OCI-LY7 (cell line): ENCODE measurements around the gene DTX1. TPM values are rescaled to one million over a fixed set of nuclear protein-coding genes. Genes with fewer than 3 reads are reported as not detected.

Experiments
- BruUV-seq: library from RNA; stranded (reverse); fragments of 400-500 nt; replicated peaks from 2 replicates; lab custom pipeline; 2021; lab: Mats Ljungman, UMichigan
- CTCF ChIA-PET: fragments of 300-600 bp; sonication (Branson Sonifier 250); formaldehyde crosslinking; loops from one replicate; lab custom pipeline; 2022; ENCODE audit warnings: antibody characterized with exemption; ENCODE audit not compliant: unreplicated experiment; lab: Charles Lee
- POLR2A ChIA-PET: fragments of 300-600 bp; sonication (Branson Sonifier 250); formaldehyde crosslinking; loops from one replicate; lab custom pipeline; 2022; ENCODE audit warnings: antibody characterized with exemption; lab: Charles Lee
- DNase-seq: peaks from one replicate; pipeline ENCODE4 v3.0.0-alpha.2; 2015; ENCODE audit warnings: low spot score
- H2AFZ ChIP-seq: fragments of 200-600 bp; sonication (generic), shearing (Covaris generic); 2 replicates; pipeline ENCODE4 v1.6.1; 2014; ENCODE audit warnings: mild to moderate bottlenecking, antibody characterized with exemption, low read length, moderate library complexity
- H3K27ac ChIP-seq: fragments of 200-600 bp; sonication (generic); 2 replicates; pipeline ENCODE4 v1.5.1; 2014; ENCODE audit warnings: mixed run types, low read depth, mild to moderate bottlenecking, moderate library complexity, low read length, inconsistent platforms; ENCODE audit not compliant: poor library complexity, severe bottlenecking
- H3K36me3 ChIP-seq: fragments of 200-600 bp; sonication (generic); 2 replicates; pipeline ENCODE4 v1.6.1; 2014; ENCODE audit warnings: mild to moderate bottlenecking, antibody characterized with exemption, low read length, moderate library complexity, mixed read lengths; ENCODE audit not compliant: insufficient read depth
- H3K4me1 ChIP-seq: fragments of 200-600 bp; sonication (generic); 2 replicates; pipeline ENCODE4 v1.5.1; 2014; ENCODE audit warnings: mild to moderate bottlenecking, low read length; ENCODE audit not compliant: insufficient read depth, poor library complexity, severe bottlenecking
- H3K4me2 ChIP-seq: fragments of 200-600 bp; sonication (generic); 2 replicates; pipeline ENCODE4 v1.6.1; 2014; ENCODE audit warnings: mild to moderate bottlenecking, low read length
- H3K4me3 ChIP-seq: fragments of 200-600 bp; sonication (generic); 2 replicates; pipeline ENCODE4 v1.5.1; 2014; ENCODE audit warnings: mild to moderate bottlenecking, low read depth, low read length; ENCODE audit not compliant: poor library complexity, severe bottlenecking
- H3K79me2 ChIP-seq: fragments of 200-600 bp; sonication (generic); 2 replicates; pipeline ENCODE4 v1.6.1; 2016; ENCODE audit warnings: low read depth, mild to moderate bottlenecking, low read length, moderate library complexity, mixed read lengths; ENCODE audit not compliant: insufficient read depth
- H3K9me2 ChIP-seq: fragments of 200-600 bp; sonication (generic); 2 replicates; pipeline ENCODE4 v1.6.1; 2016; ENCODE audit warnings: mild to moderate bottlenecking, low read length, mixed read lengths; ENCODE audit not compliant: insufficient read depth
- H3K9me3 ChIP-seq: fragments of 200-600 bp; sonication (generic); 2 replicates; pipeline ENCODE4 v1.6.1; 2014; ENCODE audit warnings: mild to moderate bottlenecking, mixed run types, low read length, mixed read lengths
- H4K20me1 ChIP-seq: fragments of 200-600 bp; sonication (generic); 2 replicates; pipeline ENCODE4 v1.6.1; 2014; ENCODE audit warnings: mild to moderate bottlenecking, antibody characterized with exemption, low read length, moderate library complexity, mixed read lengths; ENCODE audit not compliant: insufficient read depth
- EZH2phosphoT487 ChIP-seq: fragments of 200-600 bp; sonication (generic); IDR thresholded peaks from 2 replicates; pipeline ENCODE4 v1.6.1; 2018; ENCODE audit warnings: low read depth, borderline replicate concordance, mild to moderate bottlenecking, mixed run types, antibody characterized with exemption, low read length, moderate library complexity, mixed read lengths
- intact Hi-C: fragments of 100-400 bp; cut with micrococcal nuclease; formaldehyde crosslinking; loops from one replicate; pipeline ENCODE4 v1.10.0; 2022; ENCODE audit not compliant: unreplicated experiment
- total RNA-seq, 2 experiments: library from RNA; depleted of rRNA in 1 of 2; stranded (reverse); fragments of >200 nt in 1 of 2; shearing (Covaris generic) in 1 of 2; gene quantifications; 2 replicates each; pipeline ENCODE4 v1.2.3, GENCODE V29; 2014 to 2022
- TF ChIP-seq, protein P1 (sequence below): fragments of 200-600 bp; sonication (generic); conservative IDR thresholded peaks from 2 replicates; pipeline ENCODE4 v1.5.1; 2014; ENCODE audit warnings: mild to moderate bottlenecking, antibody characterized with exemption, low read length, moderate library complexity, mixed read lengths

The DTX1 gene
- total RNA-seq, 2 experiments from 2014 or later = 293 to 535 TPM

DNA sequence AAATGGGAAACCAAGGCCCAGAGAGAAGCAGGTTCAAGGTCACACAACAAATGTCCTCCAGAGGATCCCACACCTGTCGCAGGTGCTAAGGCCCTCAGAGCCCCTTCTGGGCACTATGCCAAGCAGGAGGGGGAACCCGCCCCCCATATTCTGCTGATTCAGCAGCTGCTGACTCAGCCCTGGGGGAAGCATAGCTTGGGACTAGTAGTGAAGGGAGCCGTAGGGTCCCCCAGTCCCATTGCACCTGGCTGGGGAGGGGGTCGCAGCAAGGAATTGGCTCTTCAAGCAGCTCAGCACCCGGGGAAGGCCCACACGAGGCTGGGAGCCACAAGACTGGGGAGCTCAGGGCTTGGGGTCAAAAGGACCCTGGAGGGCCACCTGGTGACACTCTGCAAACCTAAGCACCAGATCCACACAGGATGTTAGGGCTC lies 78.0 kb downstream of the DTX1 start:
- no peak overlapping the region for H2AFZ ChIP-seq
- H3K27ac ChIP-seq = peak overlapping the region; percentile 68
- POLR2A ChIA-PET = interaction anchor here (0.5 to 3.6 kb wide), 6 partner anchors 10 to 55 kb away, joined by 3 to 33 read pairs (median 7); no protein-coding TSS in a partner anchor
- no TSS peak for BruUV-seq
- peaks cover 44% of the 10 kb centered on the region for H3K36me3 ChIP-seq
- TF ChIP-seq, protein P1, sequence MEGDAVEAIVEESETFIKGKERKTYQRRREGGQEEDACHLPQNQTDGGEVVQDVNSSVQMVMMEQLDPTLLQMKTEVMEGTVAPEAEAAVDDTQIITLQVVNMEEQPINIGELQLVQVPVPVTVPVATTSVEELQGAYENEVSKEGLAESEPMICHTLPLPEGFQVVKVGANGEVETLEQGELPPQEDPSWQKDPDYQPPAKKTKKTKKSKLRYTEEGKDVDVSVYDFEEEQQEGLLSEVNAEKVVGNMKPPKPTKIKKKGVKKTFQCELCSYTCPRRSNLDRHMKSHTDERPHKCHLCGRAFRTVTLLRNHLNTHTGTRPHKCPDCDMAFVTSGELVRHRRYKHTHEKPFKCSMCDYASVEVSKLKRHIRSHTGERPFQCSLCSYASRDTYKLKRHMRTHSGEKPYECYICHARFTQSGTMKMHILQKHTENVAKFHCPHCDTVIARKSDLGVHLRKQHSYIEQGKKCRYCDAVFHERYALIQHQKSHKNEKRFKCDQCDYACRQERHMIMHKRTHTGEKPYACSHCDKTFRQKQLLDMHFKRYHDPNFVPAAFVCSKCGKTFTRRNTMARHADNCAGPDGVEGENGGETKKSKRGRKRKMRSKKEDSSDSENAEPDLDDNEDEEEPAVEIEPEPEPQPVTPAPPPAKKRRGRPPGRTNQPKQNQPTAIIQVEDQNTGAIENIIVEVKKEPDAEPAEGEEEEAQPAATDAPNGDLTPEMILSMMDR = no peak
- no peak for TF ChIP-seq EZH2phosphoT487
- H3K4me2 ChIP-seq = peak overlapping the region; percentile 99
- H3K79me2 ChIP-seq = peaks cover 57% of the 10 kb centered on the region
- H3K4me1 ChIP-seq = peaks cover 72% of the 10 kb centered on the region
- H3K9me2 ChIP-seq = no peaks in the 10 kb centered on the region
- peak overlapping the region; percentile 90 for H3K4me3 ChIP-seq
- DNase-seq = peak; percentile 57
- CTCF ChIA-PET = interaction anchor here (1.1 to 4.4 kb wide), 6 partner anchors 13 to 141 kb away, joined by 4 to 24 read pairs (median 6); no protein-coding TSS in a partner anchor
- intact Hi-C loops = loop anchor here (2.0 kb wide), 2 partner anchors 36 to 38 kb away; no protein-coding TSS in a partner anchor
- no peaks in the 10 kb centered on the region for H3K9me3 ChIP-seq
- 0 out of 2 replicates have a peak, but pooled peaks cover 6% of the 10 kb centered on the region for H4K20me1 ChIP-seq

DNA sequence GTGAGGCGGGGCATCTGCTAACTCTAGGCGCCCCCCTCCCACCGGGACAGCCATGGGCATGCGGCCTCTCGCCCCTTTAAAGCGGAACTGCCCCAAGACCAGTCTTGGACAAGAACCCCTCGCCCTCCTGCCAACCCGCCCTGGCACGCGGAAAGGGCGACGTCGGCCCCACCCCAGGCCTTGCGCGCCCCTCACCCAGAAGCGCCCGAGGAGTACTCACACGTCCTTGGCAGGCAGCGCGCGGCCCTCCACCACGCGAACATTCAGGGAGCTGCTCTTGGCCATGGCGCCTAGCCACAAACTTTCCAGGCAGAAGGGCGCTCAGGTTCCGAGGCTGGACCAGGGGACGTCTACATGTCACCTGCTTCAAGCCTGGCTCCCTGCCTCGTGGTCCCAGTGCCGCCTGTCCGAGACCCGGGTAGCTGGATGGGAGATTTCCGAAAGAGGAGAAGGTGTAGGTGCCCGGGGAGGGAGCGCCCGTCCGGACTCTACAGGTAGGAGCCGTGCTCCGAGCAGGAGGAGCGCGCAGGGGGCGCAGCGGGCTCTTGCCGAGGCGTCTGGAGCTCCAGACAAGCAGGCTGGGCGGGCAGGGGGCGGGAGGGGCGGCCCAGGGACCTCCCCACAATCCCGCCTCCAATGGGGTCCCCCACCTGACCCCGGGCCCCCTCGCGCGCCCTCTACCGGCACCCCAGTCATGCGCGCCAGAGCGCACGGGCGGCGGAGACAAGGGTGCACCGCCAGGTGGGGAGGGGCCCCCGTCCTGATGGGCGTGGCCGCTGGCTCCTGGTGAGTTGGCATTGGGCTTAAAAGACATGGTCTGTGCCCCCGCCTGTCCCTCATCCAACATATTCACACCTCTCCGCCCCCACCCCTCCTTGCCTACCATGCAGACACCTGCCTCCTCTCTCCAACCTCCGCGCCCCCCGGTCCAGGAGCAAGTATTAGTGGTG lies 78.9 kb downstream of the DTX1 start, which contains the start of gene RASAL1:
Gene RASAL1, minus strand, starts transcription at position 584 of the 950 bp plus-strand sequence. Its CDS starts 299 bp downstream, at position 285.
- H2AFZ ChIP-seq = peak within 1 kb of the TSS; percentile 44; the same call in 1 of the 2 replicates

More for the DNA sequence above, 78.9 kb downstream of the DTX1 start, which contains the start of gene RASAL1:
- H4K20me1 ChIP-seq = 0 out of 2 replicates have a peak, but pooled peaks cover 6% of the 10 kb centered on the region
- TSS peak; percentile 52 for BruUV-seq
- intact Hi-C loops = loop anchor here (1.0 to 2.0 kb wide), 3 partner anchors 37 to 84 kb away; no protein-coding TSS in a partner anchor
- H3K36me3 ChIP-seq = peaks cover 39% of the 10 kb centered on the region
- H3K79me2 ChIP-seq = peaks cover 48% of the 10 kb centered on the region
- peaks cover 68% of the 10 kb centered on the region for H3K4me1 ChIP-seq
- POLR2A ChIA-PET = interaction anchor here (0.5 to 3.6 kb wide), 11 partner anchors 9 to 1551 kb away, joined by 3 to 33 read pairs (median 3); no protein-coding TSS in a partner anchor
- no peaks in the 10 kb centered on the region for H3K9me3 ChIP-seq
- CTCF ChIA-PET = interaction anchor here (0.6 to 4.4 kb wide), 5 partner anchors 17 to 137 kb away, joined by 3 to 24 read pairs (median 8); no protein-coding TSS in a partner anchor
- no peak for TF ChIP-seq EZH2phosphoT487
- TF ChIP-seq, protein P1 = peak; percentile 78
- peak within 1 kb of the TSS; percentile 99 for H3K4me2 ChIP-seq
- DNase-seq = peak; percentile 93
- H3K9me2 ChIP-seq = no peaks in the 10 kb centered on the region
- peak within 1 kb of the TSS; percentile 68 for H3K27ac ChIP-seq
- H3K4me3 ChIP-seq = peak within 1 kb of the TSS; percentile 90
